ENCODE results near the gene EIF3L. TPM values are rescaled to one million over a fixed set of nuclear protein-coding genes. Genes with fewer than 3 reads are reported as not detected.

Gene EIF3L
- total RNA-seq, 3 donors from 2014 or later (not counting 1 experiment from before 2014, with no cell fraction given) = 276 to 295 (median 291) TPM

- Mint-ChIP-seq H3K9me3 (no peaks in the 10 kb centered on the region), H3K4me1 (peaks cover 0 to 11% of the 10 kb centered on the region in 2 donors), H3K27ac (no peak overlapping the region), H3K36me3 (peaks cover 13% of the 10 kb centered on the region), H3K27me3 (ENCODE audit: low read depth in 2 of 2) (no peaks in the 10 kb centered on the region), H3K4me3 (no peak overlapping the region)
- intact Hi-C loops (cut with micrococcal nuclease) = no loop called here
- DNase-seq (no peak), ATAC-seq (no peak)
- TF ChIP-seq CTCF (IDR thresholded peaks at IDR 0.05) = no peak
- 92% methylated on average over 5 of the region's 6 CpGs for WGBS (ENCODE audit: insufficient coverage)
- Histone ChIP-seq H3K36me3 (ENCODE audit: control insufficient read depth, insufficient read depth, low read length) (peaks cover 55% of the 10 kb centered on the region), H3K4me3 (ENCODE audit: low read length) (no peak overlapping the region), H3K27ac (ENCODE audit: low read length) (no peak overlapping the region), H3K4me1 (ENCODE audit: control insufficient read depth, insufficient read depth, low read length) (no peaks in the 10 kb centered on the region), H3K9me3 (ENCODE audit: control insufficient read depth, insufficient read depth, low read length) (no peaks in the 10 kb centered on the region), H3K27me3 (ENCODE audit: control insufficient read depth, insufficient read depth, low read length) (no peaks in the 10 kb centered on the region)
Observed at GRCh38 chr22:37880668-37881440, 31.6 kb downstream of the EIF3L start.

DNA sequence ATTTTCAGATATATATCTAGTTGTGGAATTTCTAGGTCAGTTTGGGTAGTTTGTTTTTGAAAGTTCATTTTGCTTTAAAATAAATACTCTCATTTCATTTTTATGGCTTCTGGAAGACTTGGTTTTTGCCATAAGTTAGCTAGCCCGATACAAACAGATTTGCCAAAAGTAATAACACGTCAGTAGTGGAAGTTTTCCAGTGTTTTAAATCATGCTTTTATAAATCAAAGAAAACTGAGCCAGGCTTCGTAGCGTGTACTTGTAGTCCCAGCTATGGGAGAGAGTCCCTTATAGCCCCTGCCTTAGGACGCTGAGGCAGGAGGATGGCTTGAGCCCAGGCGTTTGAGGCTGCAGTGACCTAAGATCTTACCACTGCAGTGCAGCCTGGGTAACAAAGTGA lies 35.2 kb downstream of the EIF3L start:
- intact Hi-C loops (cut with micrococcal nuclease) = no loop called here
- 95% methylated on average over 6 of the region's 6 CpGs for WGBS (ENCODE audit: insufficient coverage)
- Histone ChIP-seq H3K4me1 (ENCODE audit: control insufficient read depth, insufficient read depth, low read length) (no peaks in the 10 kb centered on the region), H3K27me3 (ENCODE audit: control insufficient read depth, insufficient read depth, low read length) (no peaks in the 10 kb centered on the region), H3K27ac (ENCODE audit: low read length) (no peak overlapping the region), H3K9me3 (ENCODE audit: control insufficient read depth, insufficient read depth, low read length) (no peaks in the 10 kb centered on the region), H3K4me3 (ENCODE audit: low read length) (no peak overlapping the region), H3K36me3 (ENCODE audit: control insufficient read depth, insufficient read depth, low read length) (peaks cover 44% of the 10 kb centered on the region)
- ATAC-seq (no peak), DNase-seq (no peak)
- no peak for TF ChIP-seq CTCF (IDR thresholded peaks at IDR 0.05)
- Mint-ChIP-seq H3K27me3 (ENCODE audit: low read depth in 2 of 2) (no peaks in the 10 kb centered on the region), H3K36me3 (no peaks in the 10 kb centered on the region), H3K4me3 (no peak overlapping the region), H3K27ac (peak overlapping the region in 1 of 2 donors; percentile 22), H3K9me3 (no peaks in the 10 kb centered on the region), H3K4me1 (peaks cover 0 to 12% of the 10 kb centered on the region in 2 donors)

DNA sequence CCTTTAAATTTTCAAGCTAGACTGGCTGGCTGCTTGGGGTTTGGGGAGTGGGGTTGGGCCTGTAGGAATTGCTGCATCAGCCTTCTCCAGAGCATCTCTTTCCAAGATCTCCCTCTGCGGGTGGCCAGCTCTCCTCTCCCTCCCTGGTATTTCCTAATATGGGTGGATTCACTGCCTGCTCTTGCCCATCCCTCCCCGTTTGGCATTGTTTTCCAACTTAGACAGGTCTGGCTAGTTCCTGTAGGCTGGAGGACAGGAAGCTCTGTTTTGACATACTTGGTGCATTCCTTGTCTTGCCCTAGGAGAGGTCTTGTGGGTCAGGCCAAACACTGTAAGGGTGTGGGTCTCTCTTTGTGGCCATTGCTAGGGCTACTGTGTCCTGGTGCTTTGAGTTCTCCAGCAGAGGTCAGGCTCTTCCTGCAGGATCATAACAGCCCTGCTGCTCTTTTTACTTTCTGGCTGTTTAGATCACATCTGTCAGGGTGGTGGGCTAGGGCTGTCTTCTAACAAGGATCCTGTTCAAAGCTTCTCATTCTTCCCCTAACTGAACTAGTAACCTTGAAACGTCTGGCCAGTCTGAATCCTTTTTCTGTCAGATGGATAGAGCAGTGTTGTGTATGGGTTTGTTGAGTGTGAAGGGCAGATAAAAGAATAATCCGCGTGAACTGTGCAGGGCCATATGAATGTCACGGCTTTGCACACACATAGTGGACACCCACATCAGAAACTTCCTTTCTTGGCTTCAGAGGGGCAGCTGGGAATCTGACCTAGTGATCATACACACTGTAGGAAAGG lies 38.6 kb downstream of the EIF3L start:
- Histone ChIP-seq H3K36me3 (ENCODE audit: control insufficient read depth, insufficient read depth, low read length) (peaks cover 38% of the 10 kb centered on the region), H3K4me3 (ENCODE audit: low read length) (no peak overlapping the region), H3K4me1 (ENCODE audit: control insufficient read depth, insufficient read depth, low read length) (no peaks in the 10 kb centered on the region), H3K27me3 (ENCODE audit: control insufficient read depth, insufficient read depth, low read length) (no peaks in the 10 kb centered on the region), H3K27ac (ENCODE audit: low read length) (no peak overlapping the region), H3K9me3 (ENCODE audit: control insufficient read depth, insufficient read depth, low read length) (no peaks in the 10 kb centered on the region)
- intact Hi-C loops (cut with micrococcal nuclease) = no loop called here
- Mint-ChIP-seq H3K4me3 (no peak overlapping the region), H3K27me3 (ENCODE audit: low read depth in 2 of 2) (no peaks in the 10 kb centered on the region), H3K36me3 (no peaks in the 10 kb centered on the region), H3K4me1 (peaks cover 0 to 12% of the 10 kb centered on the region in 2 donors), H3K9me3 (no peaks in the 10 kb centered on the region), H3K27ac (peak overlapping the region in 1 of 2 donors; percentile 56)
- ATAC-seq = no peak
- 91% methylated on average over 5 of the region's 6 CpGs for WGBS (ENCODE audit: insufficient coverage)
- DNase-seq = peak in 1 of 2 donors; percentile 25
- TF ChIP-seq CTCF (IDR thresholded peaks at IDR 0.05) = no peak
